RWPE2 (cell line): Measurements from ENCODE around the gene HEYL.

Experiments
- ATAC-seq: fragments of 200-7000 bp; cut with Tn5 transposase; 3 replicates; pipeline ENCODE4 v1.9.1; 2021; ENCODE audit warnings: low read depth
- DNase-seq: peaks from one replicate; pipeline ENCODE4 v3.0.0-alpha.2; 2020; ENCODE audit warnings: low spot score
- H3K27ac ChIP-seq: fragments of 450-650 bp; 2 replicates; pipeline ENCODE4 v1.5.1; 2017; ENCODE audit warnings: mild to moderate bottlenecking; ENCODE audit not compliant: poor library complexity, severe bottlenecking
- H3K27me3 ChIP-seq: fragments of 250-450 bp; sonication (Bioruptor Pico); 2 replicates; pipeline ENCODE4 v1.5.1; 2021; ENCODE audit warnings: mild to moderate bottlenecking, moderate library complexity; ENCODE audit not compliant: insufficient read depth, poor library complexity, severe bottlenecking
- H3K36me3 ChIP-seq: fragments of 250-450 bp; sonication (Bioruptor Pico); 2 replicates; pipeline ENCODE4 v1.5.1; 2020; ENCODE audit warnings: low read depth, mild to moderate bottlenecking, moderate library complexity
- H3K4me1 ChIP-seq: fragments of 250-450 bp; sonication (Bioruptor Pico); 2 replicates; pipeline ENCODE4 v1.5.1; 2021; ENCODE audit warnings: mild to moderate bottlenecking, moderate library complexity; ENCODE audit not compliant: insufficient read depth, poor library complexity, severe bottlenecking
- H3K4me3 ChIP-seq: fragments of 250-450 bp; sonication (Bioruptor Pico); 2 replicates; pipeline ENCODE4 v1.5.1; 2021; ENCODE audit warnings: mild to moderate bottlenecking, moderate library complexity; ENCODE audit not compliant: severe bottlenecking
- H3K9me3 ChIP-seq: fragments of 250-450 bp; sonication (Bioruptor Pico); 2 replicates; pipeline ENCODE4 v1.5.1; 2021; ENCODE audit warnings: mild to moderate bottlenecking, moderate library complexity; ENCODE audit not compliant: severe bottlenecking
- TF ChIP-seq, protein P1 (sequence below): fragments of 450-650 bp; IDR thresholded peaks from one replicate; pipeline ENCODE4 v1.5.1; 2017; ENCODE audit warnings: mild to moderate bottlenecking, moderate library complexity; ENCODE audit not compliant: poor library complexity, severe bottlenecking

HEYL gene

DNA sequence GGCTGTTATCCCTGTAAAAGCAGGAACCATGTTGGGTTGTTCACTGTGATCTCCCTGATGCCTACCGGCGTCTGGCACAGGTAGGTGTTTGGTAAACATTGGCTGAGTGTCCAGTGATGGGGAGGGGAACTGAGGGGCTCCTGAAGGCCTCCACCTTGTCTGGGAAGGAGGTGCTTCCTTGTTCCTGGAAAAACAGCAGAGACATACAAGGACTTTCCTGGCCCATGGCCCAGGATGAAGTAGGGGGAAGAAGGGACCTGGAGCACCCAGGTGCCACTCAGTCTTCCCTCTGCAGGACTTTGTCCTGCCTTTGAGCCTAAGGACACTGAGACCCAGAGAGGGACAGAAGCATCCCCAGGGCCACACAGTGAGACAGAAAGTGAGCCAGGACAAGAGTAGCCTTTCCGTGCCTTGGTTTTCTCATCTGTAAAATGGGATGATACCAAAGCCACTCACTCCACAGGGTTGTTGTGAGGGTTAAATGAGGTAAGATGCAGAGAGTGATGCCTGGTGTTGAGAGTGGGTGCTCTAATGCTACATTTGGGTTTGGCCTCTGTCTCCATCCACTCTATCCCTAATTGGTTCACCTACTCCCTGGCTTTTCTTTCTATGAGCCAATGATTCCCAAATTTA, 6.1 kb upstream of the HEYL start:
- no peak for DNase-seq

DNA sequence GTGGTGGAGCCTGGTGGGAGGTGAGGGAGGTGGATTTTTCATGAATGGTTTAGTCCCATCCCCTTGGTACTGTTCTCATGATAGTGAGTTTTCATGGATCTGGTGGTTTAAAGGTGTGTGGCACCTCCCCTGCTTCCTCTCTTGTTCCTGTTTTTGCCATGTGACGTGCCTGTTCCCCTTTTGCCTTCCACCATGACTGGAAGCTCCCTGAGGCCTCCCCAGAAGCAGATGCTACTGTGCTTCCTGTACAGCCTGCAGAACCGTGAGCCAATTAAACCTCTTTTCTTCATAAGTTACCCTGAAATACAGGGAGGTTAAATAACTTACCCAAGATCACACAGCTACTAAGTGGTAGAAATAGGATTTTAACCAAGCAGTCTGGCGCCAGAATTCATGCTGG, 4.3 kb upstream of the HEYL start:
- Histone ChIP-seq H3K4me3 (no peak overlapping the region), H3K36me3 (no peaks in the 10 kb centered on the region), H3K27ac (no peak overlapping the region), H3K9me3 (no peaks in the 10 kb centered on the region), H3K4me1 (no peaks in the 10 kb centered on the region), H3K27me3 (no peaks in the 10 kb centered on the region)
- TF ChIP-seq, protein P1, sequence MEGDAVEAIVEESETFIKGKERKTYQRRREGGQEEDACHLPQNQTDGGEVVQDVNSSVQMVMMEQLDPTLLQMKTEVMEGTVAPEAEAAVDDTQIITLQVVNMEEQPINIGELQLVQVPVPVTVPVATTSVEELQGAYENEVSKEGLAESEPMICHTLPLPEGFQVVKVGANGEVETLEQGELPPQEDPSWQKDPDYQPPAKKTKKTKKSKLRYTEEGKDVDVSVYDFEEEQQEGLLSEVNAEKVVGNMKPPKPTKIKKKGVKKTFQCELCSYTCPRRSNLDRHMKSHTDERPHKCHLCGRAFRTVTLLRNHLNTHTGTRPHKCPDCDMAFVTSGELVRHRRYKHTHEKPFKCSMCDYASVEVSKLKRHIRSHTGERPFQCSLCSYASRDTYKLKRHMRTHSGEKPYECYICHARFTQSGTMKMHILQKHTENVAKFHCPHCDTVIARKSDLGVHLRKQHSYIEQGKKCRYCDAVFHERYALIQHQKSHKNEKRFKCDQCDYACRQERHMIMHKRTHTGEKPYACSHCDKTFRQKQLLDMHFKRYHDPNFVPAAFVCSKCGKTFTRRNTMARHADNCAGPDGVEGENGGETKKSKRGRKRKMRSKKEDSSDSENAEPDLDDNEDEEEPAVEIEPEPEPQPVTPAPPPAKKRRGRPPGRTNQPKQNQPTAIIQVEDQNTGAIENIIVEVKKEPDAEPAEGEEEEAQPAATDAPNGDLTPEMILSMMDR = no peak
- no peak for DNase-seq
- no peak for ATAC-seq

More for the DNA sequence above, 6.1 kb upstream of the HEYL start:
- ATAC-seq = 0 out of 3 replicates have a peak, but pooled peaks have one; percentile 13
- H3K36me3 ChIP-seq = no peaks in the 10 kb centered on the region
- no peaks in the 10 kb centered on the region for H3K27me3 ChIP-seq
- H3K9me3 ChIP-seq = no peaks in the 10 kb centered on the region
- no peak overlapping the region for H3K4me3 ChIP-seq
- H3K4me1 ChIP-seq = no peaks in the 10 kb centered on the region
- TF ChIP-seq, protein P1 = no peak
- H3K27ac ChIP-seq = no peak overlapping the region

GRCh38 chr1:39642796-39643195, 3.4 kb upstream of the HEYL start:
- H3K27ac ChIP-seq = peak overlapping the region; percentile 19
- H3K36me3 ChIP-seq = no peaks in the 10 kb centered on the region
- 0 out of 3 replicates have a peak, but pooled peaks have one; percentile 20 for ATAC-seq
- no peak overlapping the region for H3K4me3 ChIP-seq
- no peaks in the 10 kb centered on the region for H3K4me1 ChIP-seq
- no peaks in the 10 kb centered on the region for H3K27me3 ChIP-seq
- H3K9me3 ChIP-seq = no peaks in the 10 kb centered on the region
- TF ChIP-seq, protein P1 = no peak
- no peak for DNase-seq

DNA sequence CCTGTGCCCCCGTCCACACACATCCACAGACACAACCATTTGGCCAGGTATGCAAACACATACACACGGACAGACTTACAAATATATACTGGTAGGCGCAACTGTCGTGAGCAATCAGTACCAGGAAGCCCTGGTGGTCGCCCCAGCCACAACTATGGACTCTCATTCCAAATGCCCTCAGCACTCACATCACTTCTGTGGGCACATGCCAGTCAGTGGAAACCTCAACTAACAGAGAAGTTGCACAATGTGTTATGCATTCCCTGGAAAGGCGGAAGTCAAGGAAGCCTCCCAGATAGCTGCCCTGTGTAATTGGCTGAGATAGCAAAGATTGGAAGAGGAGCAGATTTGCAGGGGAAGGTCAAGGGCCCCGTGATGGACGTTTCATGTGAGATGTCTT, 1.4 kb upstream of the HEYL start:
- no peak overlapping the region for H3K27ac ChIP-seq
- H3K4me1 ChIP-seq = no peaks in the 10 kb centered on the region
- no peak overlapping the region for H3K4me3 ChIP-seq
- H3K9me3 ChIP-seq = no peaks in the 10 kb centered on the region
- TF ChIP-seq, protein P1 = no peak
- DNase-seq (no peak), ATAC-seq (no peak)
- no peaks in the 10 kb centered on the region for H3K36me3 ChIP-seq
- H3K27me3 ChIP-seq = no peaks in the 10 kb centered on the region

- Histone ChIP-seq H3K9me3 (no peaks in the 10 kb centered on the region), H3K4me1 (no peaks in the 10 kb centered on the region), H3K4me3 (peak overlapping the region; percentile 32), H3K27ac (no peak overlapping the region), H3K36me3 (no peaks in the 10 kb centered on the region), H3K27me3 (no peaks in the 10 kb centered on the region)
- no peak for DNase-seq
- no peak for ATAC-seq
- TF ChIP-seq, protein P1 = no peak
These were observed 508 bp downstream of the HEYL start for GRCh38 chr1:39638965-39639304.
